Inflammatory macrophage treated with lipopolysaccharide for 1 hour (primary cell): ENCODE data around the gene ADGRB3.
"Not testable (repeated sequence)": the region's sequence is repeated elsewhere in the genome, so short reads cannot be mapped to it uniquely, and the experiment has no call there.

Source experiments
- DNase-seq, 2 donors: peaks; one replicate each; pipeline ENCODE4 v3.0.0-alpha.2; 2020 to 2022

The ADGRB3 gene

DNA sequence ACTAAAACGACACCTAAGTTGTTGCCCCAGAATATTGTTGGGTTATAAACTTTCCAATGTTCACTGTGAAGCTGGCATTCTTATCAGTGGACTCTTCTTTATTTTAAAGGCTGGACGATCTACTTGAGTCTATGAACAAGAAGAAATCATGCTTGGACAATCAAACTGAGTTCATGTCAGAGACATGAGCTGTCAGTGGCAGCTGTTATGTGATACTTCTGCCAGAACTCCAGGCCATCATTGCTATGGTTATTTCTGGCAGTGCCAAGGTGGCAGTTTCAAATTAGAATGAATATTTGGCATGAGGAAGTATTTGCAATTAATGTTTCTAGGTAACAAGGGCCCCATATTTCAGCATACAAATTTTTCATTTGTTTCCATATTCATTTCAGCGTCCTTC lies 744.4 kb downstream of the ADGRB3 start:
- DNase-seq = no peak

DNA sequence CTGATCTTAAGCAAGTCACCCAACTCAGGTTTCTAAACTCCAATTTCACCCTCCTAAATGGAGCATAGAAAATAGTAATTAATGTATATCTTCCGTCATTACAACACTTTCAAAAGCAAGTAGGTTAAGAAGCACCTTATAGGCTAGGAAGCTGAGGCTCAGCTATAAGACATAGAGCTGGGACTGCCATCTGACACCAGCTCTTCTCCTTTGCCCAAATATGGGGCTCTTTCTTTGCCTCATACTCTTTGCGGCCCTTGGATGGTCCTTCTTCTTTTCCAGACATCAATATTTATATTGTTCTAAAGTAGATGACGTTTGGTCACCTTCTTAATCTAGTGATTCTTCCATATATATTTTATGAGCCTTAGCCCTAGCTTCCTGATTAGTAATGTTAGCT lies 748.5 kb downstream of the ADGRB3 start:
- no peak for DNase-seq

DNA sequence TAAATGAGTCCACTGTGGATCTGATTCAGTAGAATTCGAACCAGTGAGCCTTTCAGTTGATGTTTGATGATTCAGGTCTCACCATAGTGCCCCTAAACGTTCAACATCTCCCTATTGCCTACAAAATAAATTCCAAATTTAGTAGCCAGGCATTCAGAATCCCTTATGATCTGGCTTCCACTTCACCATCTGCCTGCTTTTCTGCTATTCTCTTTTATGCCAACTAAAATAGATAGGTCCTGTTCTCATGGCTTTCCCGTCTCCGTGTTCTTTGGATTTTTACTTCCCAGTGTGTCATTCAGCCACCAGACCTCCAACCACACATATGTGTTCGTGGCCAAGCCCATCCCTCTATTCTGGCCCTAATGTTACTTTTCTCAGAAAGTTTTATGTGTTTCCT lies 751.3 kb downstream of the ADGRB3 start:
- DNase-seq = no peak

DNA sequence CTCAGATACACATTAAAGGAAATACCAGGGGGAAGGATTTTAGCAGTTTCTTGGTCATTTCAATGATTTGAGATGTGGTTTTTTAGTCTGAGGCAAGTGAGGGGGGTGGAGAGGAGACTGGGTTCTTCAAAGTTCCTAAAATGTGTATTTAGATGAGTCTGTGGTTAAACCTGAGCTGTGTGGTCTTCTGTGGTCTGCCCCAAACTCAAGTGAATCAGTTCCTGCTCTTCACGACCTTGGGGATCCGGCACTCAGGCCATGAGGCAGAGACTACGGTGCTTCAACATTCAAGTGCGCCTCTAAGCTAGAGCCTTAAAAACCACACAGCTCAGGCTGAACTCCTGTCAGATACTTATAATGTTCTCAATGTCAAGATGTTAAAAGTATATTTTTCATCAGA lies 755.0 kb downstream of the ADGRB3 start:
- no peak for DNase-seq

DNA sequence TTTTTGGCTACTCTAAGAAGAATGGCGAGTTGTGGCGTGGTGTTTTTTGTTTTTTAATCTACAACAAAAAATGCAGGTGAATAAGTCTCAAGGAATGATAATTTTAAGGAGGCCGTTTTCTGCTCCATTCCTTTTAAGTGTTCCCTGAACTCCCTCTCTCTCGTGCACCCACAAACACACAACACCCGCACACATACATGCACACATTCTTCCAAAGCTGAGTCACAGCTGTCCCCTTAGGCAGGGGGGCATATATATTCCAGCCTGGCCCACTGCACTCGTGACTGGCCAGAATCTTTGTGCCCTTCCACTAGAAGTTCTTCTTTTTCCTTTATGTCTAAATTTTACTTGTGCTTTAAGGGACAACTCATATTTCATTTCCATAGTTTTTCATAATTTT lies 756.0 kb downstream of the ADGRB3 start:
- no peak for DNase-seq

DNA sequence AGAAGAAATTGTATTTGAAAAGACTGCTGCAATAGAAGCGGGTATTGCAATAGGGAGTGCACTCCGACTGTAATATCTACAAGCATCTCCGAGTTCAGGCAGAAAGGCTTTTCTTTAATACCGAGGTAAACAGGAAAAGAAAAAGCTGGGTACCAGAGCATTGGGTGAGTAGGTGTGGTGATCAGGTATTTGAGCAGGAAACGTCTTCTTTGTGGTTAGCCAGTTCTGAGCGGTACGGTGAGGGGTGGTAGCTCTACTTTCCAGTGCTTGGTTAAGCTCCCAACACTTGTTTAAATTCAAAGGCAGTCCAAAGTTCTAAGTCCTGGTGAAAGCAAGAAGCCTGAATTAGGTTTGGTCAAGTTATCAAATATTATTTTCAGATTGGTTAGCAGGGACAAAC lies 757.7 kb downstream of the ADGRB3 start:
- DNase-seq = no peak

DNA sequence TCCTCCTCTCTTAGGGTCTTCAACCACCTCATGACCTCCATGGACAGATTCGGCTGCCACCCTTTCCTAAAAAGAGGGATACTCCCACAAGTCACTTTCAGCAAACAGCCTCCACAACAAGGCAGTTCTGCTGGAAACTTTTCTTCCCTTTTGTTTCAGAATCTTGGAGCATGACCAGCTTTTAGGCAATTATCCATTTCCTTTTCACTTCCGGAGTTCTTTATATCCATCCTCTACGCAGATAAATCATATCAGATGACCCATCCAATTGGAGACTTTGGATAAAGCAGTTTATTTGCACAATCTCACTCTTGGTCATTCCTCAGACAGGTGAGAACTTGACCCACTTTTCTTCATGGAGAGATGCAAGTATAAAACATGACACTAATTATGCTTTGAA lies 763.2 kb downstream of the ADGRB3 start:
- DNase-seq = no peak

DNA sequence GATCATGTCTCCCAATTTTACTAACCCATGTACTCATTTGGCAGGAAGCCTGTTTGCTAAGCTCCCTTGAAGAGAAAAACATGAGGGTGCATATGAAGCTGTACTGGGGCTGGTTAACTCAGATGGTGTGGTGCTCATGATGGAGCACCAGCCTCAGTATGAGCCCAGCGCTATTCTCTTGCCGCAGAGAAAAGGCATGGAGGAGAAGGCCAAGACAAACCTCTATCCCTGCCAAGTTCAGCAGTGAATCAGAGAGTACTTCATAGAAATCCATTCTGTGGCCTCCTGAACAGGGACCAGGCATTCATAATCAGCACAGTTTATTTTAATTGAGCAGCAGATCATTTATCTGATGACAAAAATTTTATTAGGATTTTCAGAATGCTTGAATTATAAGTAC lies 763.6 kb downstream of the ADGRB3 start:
- DNase-seq = no peak

DNA sequence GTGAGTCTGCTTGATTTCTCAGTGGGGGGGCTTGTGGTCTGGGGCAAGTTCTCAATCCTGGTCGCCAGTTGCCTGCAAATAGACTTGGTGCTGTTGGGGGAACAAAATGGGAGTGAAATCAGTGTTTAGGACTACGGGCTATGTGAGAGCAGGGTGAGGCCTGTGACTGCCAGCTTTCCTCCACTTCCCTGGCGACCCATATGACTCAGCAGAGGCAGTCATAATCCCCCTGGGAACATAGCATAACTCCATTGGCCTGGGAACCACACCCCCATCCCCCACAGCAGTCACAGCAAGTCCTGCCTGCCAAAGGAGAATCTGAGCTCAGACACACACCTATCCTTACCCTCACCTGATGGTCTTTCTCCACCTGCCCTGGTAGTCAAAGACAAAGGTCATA lies 773.8 kb downstream of the ADGRB3 start:
- DNase-seq = no peak

DNA sequence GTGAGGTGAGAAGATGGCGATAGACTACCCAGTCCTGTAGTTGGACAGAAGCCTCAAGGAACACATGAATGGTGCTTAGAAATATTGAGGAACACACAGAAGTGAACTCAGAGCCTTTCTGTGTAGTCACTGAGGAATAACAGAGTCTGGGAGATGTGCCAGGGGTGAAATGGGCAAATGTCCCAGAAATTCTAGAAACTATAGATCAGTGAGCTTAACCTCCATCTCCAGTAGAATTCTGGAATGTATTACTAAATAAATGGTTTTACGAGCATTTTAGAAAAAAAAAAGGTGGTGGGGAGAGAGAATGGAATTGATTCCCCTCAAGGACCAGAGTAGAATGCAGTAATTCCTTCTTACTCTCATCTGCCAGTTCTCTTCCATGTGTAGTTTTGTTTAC lies 781.7 kb downstream of the ADGRB3 start:
- DNase-seq = no peak

DNA sequence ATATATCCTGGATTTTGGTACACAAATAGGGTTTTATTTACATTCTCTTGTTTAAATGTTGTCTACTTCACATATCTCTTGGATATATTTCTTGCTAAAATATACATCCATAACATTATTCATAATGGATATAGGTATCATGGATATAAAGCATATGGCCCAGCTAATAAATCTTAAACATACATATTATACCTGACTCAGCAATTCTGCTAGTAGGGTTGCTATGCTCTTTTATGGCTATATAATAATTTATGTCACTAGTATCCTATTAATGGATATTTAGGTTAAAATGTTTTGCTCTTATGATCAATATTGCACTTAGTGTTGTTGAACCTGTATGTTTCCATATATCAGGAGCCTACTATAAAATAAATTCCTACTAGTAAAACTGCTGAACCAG lies 786.2 kb downstream of the ADGRB3 start:
- no peak for DNase-seq

DNA sequence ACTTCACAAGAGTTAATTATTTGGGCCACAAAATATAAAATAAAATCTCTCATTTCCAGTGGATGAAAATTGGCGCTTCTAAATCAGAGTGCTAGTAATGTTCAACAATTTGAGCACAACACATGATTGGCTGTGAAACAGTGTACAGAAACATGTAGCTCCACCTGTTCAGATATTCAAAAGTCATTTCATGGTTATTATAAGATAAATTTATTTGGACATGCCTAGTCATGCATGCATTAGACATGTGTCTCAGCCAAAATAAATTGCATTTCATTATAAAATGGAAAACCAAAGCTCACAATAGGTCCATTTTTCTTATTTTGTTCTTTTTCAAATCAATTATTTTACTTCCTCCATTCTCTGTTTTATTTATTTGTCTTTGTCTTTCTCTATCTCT lies 786.9 kb downstream of the ADGRB3 start:
- DNase-seq = no peak

DNA sequence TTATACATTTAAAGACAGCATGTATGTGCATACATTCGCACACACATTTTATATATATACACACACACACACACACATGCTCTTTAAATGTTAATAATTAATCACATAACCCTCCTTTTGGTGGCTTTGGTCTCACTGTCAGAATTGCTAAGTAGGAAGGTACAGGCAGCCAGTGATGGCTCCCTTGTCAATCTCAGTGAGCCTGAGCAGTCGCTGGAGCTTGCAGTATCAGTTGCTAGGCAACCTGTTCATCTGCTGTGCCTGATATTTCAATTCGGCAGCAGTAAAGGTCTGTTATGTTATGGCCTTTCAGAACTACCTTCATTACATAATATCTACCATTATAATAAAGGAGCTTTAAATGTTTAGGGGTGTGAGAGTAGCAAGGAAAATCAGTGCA lies 787.4 kb downstream of the ADGRB3 start:
- DNase-seq = no peak

DNA sequence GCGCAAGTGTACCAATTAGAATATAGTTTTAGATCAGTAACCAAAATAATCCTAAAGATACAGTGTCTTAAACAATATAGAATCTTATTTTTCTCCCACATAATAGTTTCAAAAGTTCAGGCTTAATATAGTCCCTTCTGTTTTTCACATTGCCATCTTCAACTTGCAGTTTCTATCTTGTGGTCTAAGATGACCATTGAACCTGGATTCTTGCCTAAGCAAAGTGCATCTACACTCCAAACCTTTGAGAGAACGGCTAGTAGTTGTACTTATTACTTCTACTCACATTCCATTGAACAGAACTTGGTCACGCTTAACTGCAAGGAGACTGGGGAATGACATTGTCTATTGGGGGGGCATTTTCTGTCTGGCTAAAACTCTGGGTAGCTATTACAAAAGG lies 788.7 kb downstream of the ADGRB3 start:
- DNase-seq = no peak

DNA sequence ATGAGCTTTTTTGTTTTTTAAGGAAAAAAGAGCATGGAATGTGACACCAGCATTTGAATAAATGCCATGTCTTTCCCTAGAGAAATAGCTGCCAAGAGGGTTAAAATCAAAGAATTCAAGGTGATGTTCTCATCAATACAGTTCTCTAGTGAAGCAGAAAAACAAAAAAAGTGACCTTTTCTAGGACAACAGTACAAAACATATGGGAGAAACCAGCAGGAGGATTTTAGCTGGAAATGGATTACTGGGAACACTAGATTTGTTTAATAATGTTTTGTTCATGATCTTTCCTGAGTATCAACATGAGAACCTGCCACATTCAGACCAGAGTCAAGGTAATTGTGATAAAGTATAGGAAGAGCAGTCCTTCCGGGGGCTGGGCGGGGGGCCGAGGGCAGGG lies 789.5 kb downstream of the ADGRB3 start:
- DNase-seq = no peak

DNA sequence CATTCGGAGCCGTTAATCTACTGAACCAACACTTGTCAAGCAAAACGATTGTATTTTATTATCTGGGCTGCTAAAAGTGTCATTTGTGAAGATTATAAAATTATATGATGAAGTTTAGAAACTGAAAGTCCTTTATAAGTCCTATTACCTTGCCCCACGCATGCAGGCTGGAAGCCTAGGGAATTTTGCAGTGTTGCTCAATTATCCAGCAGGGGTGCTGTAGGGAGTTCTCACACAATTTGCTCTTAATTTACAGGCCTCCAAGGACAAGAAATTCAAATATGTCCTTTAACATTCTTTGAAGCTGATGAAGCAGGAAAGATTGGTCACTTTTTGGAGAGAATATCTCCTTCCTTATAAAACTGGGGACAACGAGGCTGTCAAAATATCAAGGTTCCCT lies 792.8 kb downstream of the ADGRB3 start:
- DNase-seq = no peak

DNA sequence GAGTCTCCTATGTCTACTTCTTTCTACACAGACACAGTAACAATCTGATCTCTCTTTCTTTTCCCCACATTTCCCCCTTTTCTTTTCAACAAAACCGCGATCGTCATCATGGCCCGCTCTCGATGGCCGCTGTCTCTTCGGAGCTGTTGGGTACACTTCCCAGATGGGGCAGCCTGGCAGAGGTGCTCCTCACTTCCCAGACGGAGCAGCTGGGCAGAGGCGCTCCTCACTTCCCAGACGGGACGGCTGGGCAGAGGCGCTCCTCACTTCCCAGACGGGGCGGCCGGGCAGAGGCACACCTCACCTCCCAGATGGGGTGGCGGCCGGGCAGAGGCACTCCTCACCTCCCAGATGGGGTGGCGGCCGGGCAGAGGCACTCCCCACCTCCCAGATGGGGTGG lies 797.1 kb downstream of the ADGRB3 start:
- DNase-seq = not testable (repeated sequence)

DNA sequence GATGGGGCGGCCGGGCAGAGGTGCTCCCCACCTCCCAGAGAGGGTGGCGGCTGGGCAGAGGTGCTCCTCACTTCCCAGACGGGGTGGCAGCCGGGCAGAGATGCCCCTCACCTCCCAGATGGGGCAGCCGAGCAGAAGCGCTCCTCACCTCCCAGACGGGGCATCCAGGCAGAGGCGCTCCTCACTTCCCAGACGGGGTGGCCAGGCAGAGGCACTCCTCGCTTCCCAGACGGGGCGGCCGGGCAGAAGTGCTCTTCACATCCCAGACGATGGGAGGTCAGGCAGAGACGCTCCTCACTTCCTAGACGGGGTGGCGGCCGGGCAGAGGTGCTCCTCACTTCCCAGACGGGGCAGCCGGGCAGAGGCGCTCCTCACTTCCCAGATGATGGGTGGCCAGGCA lies 798.0 kb downstream of the ADGRB3 start:
- not testable (repeated sequence) for DNase-seq

DNA sequence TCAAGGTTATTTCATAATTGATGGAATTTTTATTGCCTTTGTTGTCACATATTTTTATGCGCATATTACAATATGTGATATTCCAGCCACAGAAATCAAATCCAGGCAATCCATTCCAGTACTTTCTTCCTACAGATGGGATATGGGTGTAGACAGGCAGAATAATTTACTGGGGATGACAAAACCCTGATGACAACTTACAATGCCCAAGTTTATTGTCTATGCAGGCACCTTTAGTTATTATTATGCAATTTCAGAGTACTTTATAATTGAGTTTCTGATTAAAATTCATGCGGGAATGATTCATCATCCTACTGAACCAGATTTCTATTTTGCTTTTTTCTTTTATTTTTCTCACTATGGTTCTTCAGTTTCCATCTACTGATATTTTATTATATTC lies 803.0 kb downstream of the ADGRB3 start:
- DNase-seq = no peak
